Natural killer cell (primary cell): Measurements from ENCODE around the gene LOXL1. TPM values are rescaled to one million over a fixed set of nuclear protein-coding genes. Genes with fewer than 3 reads are reported as not detected.

Experiments
- ATAC-seq, 3 donors: fragments of 150-1000 bp in 2 of 3; fragments of 200-7000 bp in 1 of 3; cut with Tn5 transposase; 1 replicate in 1 of 3; 2 replicates in 2 of 3; pipeline ENCODE4 v1.10.0; 2021; ENCODE audit warnings: mild to moderate bottlenecking in 2 of 3, moderate library complexity in 2 of 3
- DNase-seq, 2 donors: peaks; one replicate each; pipeline versions ENCODE4 v3.0.0 to v3.0.0-alpha.2; 2013 to 2021; ENCODE audit warnings: mixed read lengths in 1 of 2
- H3K27ac ChIP-seq: one replicate; pipeline ENCODE4 v1.5.1; 2013; ENCODE audit warnings: mild to moderate bottlenecking, low read length
- H3K27me3 ChIP-seq: one replicate; pipeline ENCODE4 v1.6.1; 2013; ENCODE audit warnings: low read length; ENCODE audit not compliant: control insufficient read depth, insufficient read depth
- H3K36me3 ChIP-seq: one replicate; pipeline ENCODE4 v1.6.1; 2013; ENCODE audit warnings: low read length; ENCODE audit not compliant: control insufficient read depth, insufficient read depth
- H3K4me1 ChIP-seq: one replicate; pipeline ENCODE4 v1.6.1; 2013; ENCODE audit warnings: low read length; ENCODE audit not compliant: control insufficient read depth, insufficient read depth
- H3K4me3 ChIP-seq: one replicate; pipeline ENCODE4 v1.5.1; 2013; ENCODE audit warnings: low read length
- H3K9me3 ChIP-seq: one replicate; pipeline ENCODE4 v1.6.1; 2013; ENCODE audit warnings: low read length; ENCODE audit not compliant: control insufficient read depth, insufficient read depth
- H3K27ac Mint-ChIP-seq, 2 donors: one replicate each; pipeline ENCODE4 v1.8.0; 2022; ENCODE audit warnings: mild to moderate bottlenecking in 2 of 2, mixed read lengths in 2 of 2, moderate library complexity in 1 of 2
- H3K27me3 Mint-ChIP-seq, 2 donors: one replicate each; pipeline ENCODE4 v1.8.0; 2022; ENCODE audit warnings: low read depth in 2 of 2, mixed read lengths in 2 of 2
- H3K36me3 Mint-ChIP-seq: one replicate; pipeline ENCODE4 v1.8.0; 2022; ENCODE audit warnings: mixed read lengths
- H3K4me1 Mint-ChIP-seq, 2 donors: one replicate each; pipeline ENCODE4 v1.8.0; 2022; ENCODE audit warnings: mixed read lengths in 2 of 2
- H3K4me3 Mint-ChIP-seq: one replicate; pipeline ENCODE4 v1.8.0; 2022; ENCODE audit warnings: mild to moderate bottlenecking, moderate library complexity, mixed read lengths
- H3K9me3 Mint-ChIP-seq, 2 donors: one replicate each; pipeline ENCODE4 v1.8.0; 2022; ENCODE audit warnings: mixed read lengths in 2 of 2
- CTCF ChIP-seq: fragments of 200-600 bp; IDR thresholded peaks from one replicate; pipeline ENCODE4 v1.8.0; 2022; ENCODE audit warnings: antibody characterized with exemption
- WGBS: methylation state at CpG from one replicate; pipeline ENCODE4 v1.1.7; 2013; ENCODE audit warnings: missing lambda C conversion rate; ENCODE audit not compliant: insufficient coverage; 5-methylcytosine and 5-hydroxymethylcytosine counted together
- intact Hi-C: fragments of 100-400 bp; cut with micrococcal nuclease; formaldehyde crosslinking; loops from one replicate; pipeline ENCODE4 v1.14.2; 2022
- total RNA-seq, 4 donors: library from RNA; stranded (reverse); fragments of 120-200 nt in 1 of 4; gene quantifications; one replicate each; pipeline versions ENCODE4 v1.2.3 to v1.2.4, GENCODE V29; 2013 to 2022

The LOXL1 gene
- total RNA-seq, 3 donors from 2014 or later (not counting 1 experiment from before 2014, with no cell fraction given): 1.1 to 1.4 (median 1.3) TPM

GRCh38 chr15:73996939-73997338 is 70.7 kb downstream of the LOXL1 start:
- TF ChIP-seq CTCF: no peak
- peak overlapping the region; percentile 12 for H3K27ac ChIP-seq
- DNase-seq (peak in 1 of 2 donors; percentile 63), ATAC-seq (no peak)
- 0% methylated on average over 3 of the region's 5 CpGs for WGBS
- no peaks in the 10 kb centered on the region for H3K9me3 ChIP-seq
- intact Hi-C loops: no loop called here
- H3K27me3 ChIP-seq: no peaks in the 10 kb centered on the region
- peaks cover 59 to 70% of the 10 kb centered on the region in 2 donors for H3K4me1 Mint-ChIP-seq
- H3K27ac Mint-ChIP-seq: peak overlapping the region; percentile 89 to 95
- H3K9me3 Mint-ChIP-seq: no peaks in the 10 kb centered on the region
- H3K4me1 ChIP-seq: peaks cover 53% of the 10 kb centered on the region
- H3K4me3 Mint-ChIP-seq: peak overlapping the region; percentile 99
- H3K36me3 Mint-ChIP-seq: no peaks in the 10 kb centered on the region
- H3K4me3 ChIP-seq: no peak overlapping the region
- H3K27me3 Mint-ChIP-seq: no peaks in the 10 kb centered on the region
- H3K36me3 ChIP-seq: peaks cover 22% of the 10 kb centered on the region

GRCh38 chr15:73997986-73998385 is 71.7 kb downstream of the LOXL1 start:
- H3K27ac Mint-ChIP-seq: peak overlapping the region; percentile 89 to 95
- peaks cover 45% of the 10 kb centered on the region for H3K4me1 ChIP-seq

More at GRCh38 chr15:73997986-73998385, 71.7 kb downstream of the LOXL1 start:
- Histone ChIP-seq H3K27me3 (no peaks in the 10 kb centered on the region), H3K4me3 (no peak overlapping the region), H3K36me3 (peaks cover 28% of the 10 kb centered on the region), H3K27ac (no peak overlapping the region), H3K9me3 (no peaks in the 10 kb centered on the region)
- Mint-ChIP-seq H3K9me3 (no peaks in the 10 kb centered on the region), H3K27me3 (no peaks in the 10 kb centered on the region), H3K4me1 (peaks cover 53 to 63% of the 10 kb centered on the region in 2 donors), H3K4me3 (no peak overlapping the region), H3K36me3 (no peaks in the 10 kb centered on the region)
- DNase-seq: no peak
- no peak for ATAC-seq
- intact Hi-C loops: no loop called here
- no peak for TF ChIP-seq CTCF
- WGBS: 98% methylated on average over 27 of the region's 27 CpGs

Other genes starting within 250 kb of the LOXL1 start
- not detected for gene CD276, start 242.1 kb upstream of the LOXL1 start, total RNA-seq
- gene INSYN1, start 173.1 kb upstream of the LOXL1 start, total RNA-seq: not detected
- gene TBC1D21, start 52.9 kb upstream of the LOXL1 start, total RNA-seq: not detected
- 1 to 10 TPM; 5.6 to 8.2 (median 7.0) TPM for gene STOML1, start 65.8 kb downstream of the LOXL1 start, total RNA-seq
- gene PML, start 68.3 kb downstream of the LOXL1 start, total RNA-seq: 10 to 100 TPM; 65.8 to 68.7 (median 67.6) TPM
- gene GOLGA6A, start 156.1 kb downstream of the LOXL1 start, total RNA-seq: under 1 TPM in 2 of 3 donors, not detected in 1; 0.16 to 0.82 TPM
- not detected for gene ISLR2, start 204.1 kb downstream of the LOXL1 start, total RNA-seq
- gene ISLR, start 247.2 kb downstream of the LOXL1 start, total RNA-seq: not detected